Neuron (in vitro differentiated cells): ENCODE data around the gene MLIP.

Source experiments
- H2AFZ ChIP-seq: one replicate; pipeline ENCODE4 v1.6.1; 2013; ENCODE audit warnings: low read depth, mild to moderate bottlenecking, inconsistent platforms, low read length, moderate library complexity
- H3K27me3 ChIP-seq: one replicate; pipeline ENCODE4 v1.6.1; 2013; ENCODE audit warnings: low read length; ENCODE audit not compliant: insufficient read depth
- H3K36me3 ChIP-seq: one replicate; pipeline ENCODE4 v1.6.1; 2013; ENCODE audit warnings: low read length; ENCODE audit not compliant: insufficient read depth
- H3K4me1 ChIP-seq: one replicate; pipeline ENCODE4 v1.6.1; 2013; ENCODE audit warnings: low read length; ENCODE audit not compliant: insufficient read depth
- H3K4me3 ChIP-seq: 2 replicates; pipeline ENCODE4 v1.5.1; 2013; ENCODE audit warnings: mild to moderate bottlenecking, low read length, moderate library complexity
- H3K9me3 ChIP-seq: one replicate; pipeline ENCODE4 v1.6.1; 2013; ENCODE audit warnings: low read length

Gene MLIP

GRCh38 chr6:54255886-54256285, 144.6 kb downstream of the MLIP start:
- Histone ChIP-seq H3K9me3 (no peaks in the 10 kb centered on the region), H2AFZ (no peak overlapping the region), H3K4me3 (no peak overlapping the region), H3K36me3 (no peaks in the 10 kb centered on the region), H3K27me3 (no peaks in the 10 kb centered on the region), H3K4me1 (no peaks in the 10 kb centered on the region)

- Histone ChIP-seq H3K4me1 (no peaks in the 10 kb centered on the region), H3K36me3 (no peaks in the 10 kb centered on the region), H3K27me3 (no peaks in the 10 kb centered on the region), H2AFZ (no peak overlapping the region), H3K4me3 (no peak overlapping the region), H3K9me3 (no peaks in the 10 kb centered on the region)
Measured at GRCh38 chr6:54260025-54260424, 148.8 kb downstream of the MLIP start.

GRCh38 chr6:54262499-54262898, 151.3 kb downstream of the MLIP start:
- Histone ChIP-seq H3K9me3 (no peaks in the 10 kb centered on the region), H2AFZ (no peak overlapping the region), H3K27me3 (no peaks in the 10 kb centered on the region), H3K4me1 (no peaks in the 10 kb centered on the region), H3K4me3 (no peak overlapping the region), H3K36me3 (no peaks in the 10 kb centered on the region)

- no peak overlapping the region for H3K4me3 ChIP-seq
- no peak overlapping the region for H2AFZ ChIP-seq
- no peaks in the 10 kb centered on the region for H3K4me1 ChIP-seq
- H3K9me3 ChIP-seq = no peaks in the 10 kb centered on the region
- no peaks in the 10 kb centered on the region for H3K27me3 ChIP-seq
- no peaks in the 10 kb centered on the region for H3K36me3 ChIP-seq
Measured at GRCh38 chr6:54262971-54263370, 151.7 kb downstream of the MLIP start.

GRCh38 chr6:54264581-54265272, 153.5 kb downstream of the MLIP start:
- H3K36me3 ChIP-seq = no peaks in the 10 kb centered on the region
- H3K4me1 ChIP-seq = no peaks in the 10 kb centered on the region
- no peaks in the 10 kb centered on the region for H3K9me3 ChIP-seq
- no peak overlapping the region for H3K4me3 ChIP-seq
- H3K27me3 ChIP-seq = no peaks in the 10 kb centered on the region
- H2AFZ ChIP-seq = no peak overlapping the region

- no peaks in the 10 kb centered on the region for H3K4me1 ChIP-seq
- H3K4me3 ChIP-seq = no peak overlapping the region
Measured at GRCh38 chr6:54266400-54266923, 155.2 kb downstream of the MLIP start.

GRCh38 chr6:54267798-54268197, 156.6 kb downstream of the MLIP start:
- H2AFZ ChIP-seq = no peak overlapping the region
- H3K4me3 ChIP-seq = no peak overlapping the region
- H3K27me3 ChIP-seq = no peaks in the 10 kb centered on the region
- no peaks in the 10 kb centered on the region for H3K4me1 ChIP-seq
- H3K36me3 ChIP-seq = no peaks in the 10 kb centered on the region
- no peaks in the 10 kb centered on the region for H3K9me3 ChIP-seq

More at GRCh38 chr6:54266400-54266923, 155.2 kb downstream of the MLIP start:
- Histone ChIP-seq H3K36me3 (no peaks in the 10 kb centered on the region), H3K9me3 (no peaks in the 10 kb centered on the region), H2AFZ (no peak overlapping the region), H3K27me3 (no peaks in the 10 kb centered on the region)

- Histone ChIP-seq H3K9me3 (no peaks in the 10 kb centered on the region), H3K36me3 (no peaks in the 10 kb centered on the region), H3K27me3 (no peaks in the 10 kb centered on the region), H2AFZ (no peak overlapping the region), H3K4me1 (no peaks in the 10 kb centered on the region), H3K4me3 (no peak overlapping the region)
Measured at GRCh38 chr6:54273214-54273820, 162.1 kb downstream of the MLIP start.

- Histone ChIP-seq H3K27me3 (no peaks in the 10 kb centered on the region), H3K36me3 (no peaks in the 10 kb centered on the region), H3K9me3 (no peaks in the 10 kb centered on the region), H2AFZ (no peak overlapping the region), H3K4me1 (no peaks in the 10 kb centered on the region), H3K4me3 (no peak overlapping the region)
Measured at GRCh38 chr6:54274383-54274782, 163.1 kb downstream of the MLIP start.

- Histone ChIP-seq H3K4me3 (no peak overlapping the region), H3K27me3 (no peaks in the 10 kb centered on the region), H3K36me3 (no peaks in the 10 kb centered on the region), H2AFZ (no peak overlapping the region), H3K4me1 (no peaks in the 10 kb centered on the region), H3K9me3 (no peaks in the 10 kb centered on the region)
Measured at GRCh38 chr6:54282186-54282585, 170.9 kb downstream of the MLIP start.

- Histone ChIP-seq H3K4me3 (no peak overlapping the region), H3K36me3 (no peaks in the 10 kb centered on the region), H3K9me3 (no peaks in the 10 kb centered on the region), H3K4me1 (no peaks in the 10 kb centered on the region), H3K27me3 (no peaks in the 10 kb centered on the region), H2AFZ (no peak overlapping the region)
Measured at GRCh38 chr6:54284161-54284860, 173.1 kb downstream of the MLIP start.

GRCh38 chr6:54285595-54285994, 174.4 kb downstream of the MLIP start:
- no peaks in the 10 kb centered on the region for H3K4me1 ChIP-seq
- no peaks in the 10 kb centered on the region for H3K27me3 ChIP-seq
- H3K4me3 ChIP-seq = no peak overlapping the region
- H3K9me3 ChIP-seq = no peaks in the 10 kb centered on the region
- no peak overlapping the region for H2AFZ ChIP-seq
- no peaks in the 10 kb centered on the region for H3K36me3 ChIP-seq

- no peaks in the 10 kb centered on the region for H3K4me1 ChIP-seq
- no peak overlapping the region for H3K4me3 ChIP-seq
- no peaks in the 10 kb centered on the region for H3K9me3 ChIP-seq
- no peaks in the 10 kb centered on the region for H3K27me3 ChIP-seq
- H3K36me3 ChIP-seq = no peaks in the 10 kb centered on the region
- no peak overlapping the region for H2AFZ ChIP-seq
Measured at GRCh38 chr6:54286141-54286540, 174.9 kb downstream of the MLIP start.
